Measurements from ENCODE around the gene PCF11.
"Not testable (repeated sequence)": the region's sequence is repeated elsewhere in the genome, so short reads cannot be mapped to it uniquely, and the experiment has no call there.

The PCF11 gene, protein sequence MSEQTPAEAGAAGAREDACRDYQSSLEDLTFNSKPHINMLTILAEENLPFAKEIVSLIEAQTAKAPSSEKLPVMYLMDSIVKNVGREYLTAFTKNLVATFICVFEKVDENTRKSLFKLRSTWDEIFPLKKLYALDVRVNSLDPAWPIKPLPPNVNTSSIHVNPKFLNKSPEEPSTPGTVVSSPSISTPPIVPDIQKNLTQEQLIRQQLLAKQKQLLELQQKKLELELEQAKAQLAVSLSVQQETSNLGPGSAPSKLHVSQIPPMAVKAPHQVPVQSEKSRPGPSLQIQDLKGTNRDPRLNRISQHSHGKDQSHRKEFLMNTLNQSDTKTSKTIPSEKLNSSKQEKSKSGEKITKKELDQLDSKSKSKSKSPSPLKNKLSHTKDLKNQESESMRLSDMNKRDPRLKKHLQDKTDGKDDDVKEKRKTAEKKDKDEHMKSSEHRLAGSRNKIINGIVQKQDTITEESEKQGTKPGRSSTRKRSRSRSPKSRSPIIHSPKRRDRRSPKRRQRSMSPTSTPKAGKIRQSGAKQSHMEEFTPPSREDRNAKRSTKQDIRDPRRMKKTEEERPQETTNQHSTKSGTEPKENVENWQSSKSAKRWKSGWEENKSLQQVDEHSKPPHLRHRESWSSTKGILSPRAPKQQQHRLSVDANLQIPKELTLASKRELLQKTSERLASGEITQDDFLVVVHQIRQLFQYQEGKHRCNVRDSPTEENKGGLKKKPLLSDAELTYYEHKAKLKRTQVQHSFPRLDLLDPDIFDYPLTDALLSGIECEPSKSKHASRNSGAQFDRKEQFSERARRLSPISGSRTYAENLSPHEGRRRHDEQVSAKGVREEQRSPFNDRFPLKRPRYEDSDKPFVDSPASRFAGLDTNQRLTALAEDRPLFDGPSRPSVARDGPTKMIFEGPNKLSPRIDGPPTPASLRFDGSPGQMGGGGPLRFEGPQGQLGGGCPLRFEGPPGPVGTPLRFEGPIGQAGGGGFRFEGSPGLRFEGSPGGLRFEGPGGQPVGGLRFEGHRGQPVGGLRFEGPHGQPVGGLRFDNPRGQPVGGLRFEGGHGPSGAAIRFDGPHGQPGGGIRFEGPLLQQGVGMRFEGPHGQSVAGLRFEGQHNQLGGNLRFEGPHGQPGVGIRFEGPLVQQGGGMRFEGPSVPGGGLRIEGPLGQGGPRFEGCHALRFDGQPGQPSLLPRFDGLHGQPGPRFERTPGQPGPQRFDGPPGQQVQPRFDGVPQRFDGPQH (N-terminal part only)

DNA sequence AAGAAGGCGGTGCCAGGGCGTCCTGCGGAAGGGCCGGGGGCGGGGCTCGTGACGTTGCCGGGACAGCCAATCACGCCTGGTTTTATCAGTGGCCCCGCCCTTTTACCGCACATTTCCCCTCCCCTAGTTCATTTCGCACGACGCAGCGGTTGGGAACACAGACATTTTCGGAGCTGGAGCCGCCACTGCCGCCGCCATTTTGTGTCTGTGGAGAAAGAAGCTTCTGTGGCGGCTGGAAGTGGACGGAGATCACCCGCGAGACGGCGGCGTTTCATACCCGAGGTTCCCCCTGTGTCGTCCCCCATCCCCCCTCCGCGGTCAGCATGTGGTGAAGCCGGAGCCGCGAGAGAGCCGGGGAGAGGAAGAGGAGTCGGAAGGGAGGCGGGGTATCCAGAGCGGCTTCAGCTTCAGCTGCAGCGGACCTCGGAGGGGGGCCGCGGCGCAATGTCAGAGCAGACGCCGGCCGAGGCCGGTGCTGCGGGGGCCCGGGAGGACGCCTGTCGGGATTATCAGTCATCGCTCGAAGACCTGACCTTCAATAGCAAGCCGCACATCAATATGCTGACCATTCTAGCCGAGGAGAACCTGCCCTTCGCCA is at the start of gene PCF11:
Gene PCF11, plus strand, starts transcription at position 136 of the 598 bp plus-strand sequence. Its CDS starts 309 bp downstream, at position 445.
- no peak for DNase-seq

GRCh38 chr11:83112886-83113285 is 44.0 kb upstream of the PCF11 start:
- no peak for DNase-seq

DNA sequence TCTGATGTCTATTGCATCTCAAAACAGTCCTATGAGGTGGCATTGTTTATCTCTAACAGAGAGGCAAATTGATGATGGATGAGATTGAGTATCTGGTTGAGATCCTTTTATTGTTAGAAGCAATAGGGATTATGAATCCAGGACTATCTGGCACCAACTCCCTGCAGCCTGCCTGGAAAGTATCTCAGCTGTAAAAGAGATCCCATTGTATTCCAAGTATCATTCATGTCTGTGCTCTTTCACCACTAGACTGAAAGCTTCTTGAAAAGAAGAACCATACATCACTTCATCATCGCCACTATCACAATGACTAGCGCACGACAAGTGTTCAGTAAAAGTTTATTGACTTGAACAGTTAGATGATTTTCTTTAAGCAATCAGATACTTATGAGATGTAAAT is 41.9 kb upstream of the PCF11 start:
- DNase-seq = no peak

GRCh38 chr11:83115551-83115950 is 41.4 kb upstream of the PCF11 start:
- no peak for DNase-seq

DNA sequence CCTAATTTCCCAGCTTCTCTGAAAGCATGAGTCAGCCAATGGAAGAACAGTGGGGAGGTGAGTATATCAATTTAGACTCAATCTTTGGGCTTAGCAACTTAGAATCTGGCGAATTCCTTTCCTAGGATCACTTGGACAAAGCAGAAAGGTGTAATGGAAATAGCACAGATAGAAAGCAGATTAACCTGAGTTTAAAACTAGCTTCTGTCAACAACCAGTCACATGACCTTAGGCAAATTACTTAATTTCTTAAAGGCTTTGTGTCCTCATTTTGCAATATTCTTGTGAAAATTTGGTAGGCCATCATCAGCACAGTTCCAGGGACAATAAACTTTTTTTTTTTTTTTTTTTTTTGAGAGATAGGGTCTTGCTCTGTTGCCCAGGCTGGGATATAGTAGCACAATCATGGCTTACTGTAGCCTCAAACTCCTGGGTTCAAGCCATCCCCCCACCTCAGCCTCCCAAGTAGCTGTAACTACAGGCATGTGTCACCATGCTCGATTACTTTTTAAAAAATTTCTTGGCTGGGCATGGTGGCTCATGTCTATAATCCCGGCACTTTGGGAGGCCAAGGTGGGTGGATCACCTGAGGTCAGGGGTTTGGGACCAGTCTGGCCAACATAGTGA is 40.8 kb upstream of the PCF11 start:
- DNase-seq = no peak

DNA sequence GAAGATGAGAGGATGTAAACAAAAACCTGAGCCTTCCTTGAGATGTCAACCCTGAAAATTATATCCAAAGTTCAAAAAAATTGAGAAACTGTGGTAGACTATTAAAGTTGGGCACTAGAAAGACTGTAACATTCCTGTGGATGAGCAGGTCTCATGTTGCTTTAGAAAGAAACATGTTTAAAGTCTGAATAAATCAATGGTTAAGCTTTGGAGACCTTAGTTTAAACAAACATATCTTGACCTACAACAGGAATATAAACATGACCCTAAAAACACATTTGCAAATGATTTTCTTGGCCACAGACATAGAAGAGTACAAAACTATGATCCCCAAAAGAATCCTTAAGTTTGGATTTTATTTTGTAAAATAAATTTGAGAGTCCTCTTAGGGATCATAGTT is 38.1 kb upstream of the PCF11 start:
- DNase-seq = no peak

GRCh38 chr11:83119216-83119615 is 37.7 kb upstream of the PCF11 start:
- no peak for DNase-seq

GRCh38 chr11:83120327-83120726 is 36.6 kb upstream of the PCF11 start:
- DNase-seq = no peak

GRCh38 chr11:83122050-83122449 is 34.9 kb upstream of the PCF11 start:
- DNase-seq = no peak

GRCh38 chr11:83122766-83123165 is 34.2 kb upstream of the PCF11 start:
- no peak for DNase-seq

- DNase-seq = no peak
Measured at GRCh38 chr11:83124636-83125424, 32.1 kb upstream of the PCF11 start.

- no peak for DNase-seq
Measured at GRCh38 chr11:83125577-83125976, 31.4 kb upstream of the PCF11 start.

DNA sequence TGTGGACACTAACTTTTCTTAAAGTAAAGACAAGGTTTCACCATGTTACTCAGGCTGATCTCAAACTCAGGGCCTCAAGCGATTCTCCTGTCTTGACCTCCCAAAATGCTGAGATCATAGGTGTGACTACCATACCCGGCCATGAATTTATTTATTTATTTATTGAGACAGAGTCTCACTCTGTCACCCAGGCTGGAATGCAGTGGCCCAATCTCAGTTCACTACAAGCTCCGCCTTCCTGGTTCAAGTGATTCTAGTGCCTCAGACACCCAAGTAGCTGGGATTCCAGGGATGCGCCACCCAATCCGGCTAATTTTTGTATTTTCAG is 29.7 kb upstream of the PCF11 start:
- no peak for DNase-seq

DNA sequence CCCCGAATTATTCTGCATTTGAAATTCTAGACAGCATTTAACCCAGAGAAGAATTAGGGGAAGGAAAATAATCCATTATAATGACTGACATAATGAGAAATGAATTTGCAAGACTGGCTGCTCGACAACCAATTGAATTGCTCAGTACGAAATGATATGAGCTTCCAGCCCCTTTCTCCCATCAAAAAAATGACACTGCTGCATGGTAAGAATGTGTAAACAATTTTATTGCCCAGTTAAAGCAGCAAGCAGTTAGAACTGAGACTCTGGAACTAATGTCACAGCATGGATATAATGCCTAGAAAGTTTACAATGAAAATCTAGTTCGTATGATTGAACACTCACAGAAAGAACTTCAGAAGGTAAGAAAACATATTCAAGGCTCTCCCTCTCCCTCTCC is 24.7 kb upstream of the PCF11 start:
- peak; percentile 63 for DNase-seq

DNA sequence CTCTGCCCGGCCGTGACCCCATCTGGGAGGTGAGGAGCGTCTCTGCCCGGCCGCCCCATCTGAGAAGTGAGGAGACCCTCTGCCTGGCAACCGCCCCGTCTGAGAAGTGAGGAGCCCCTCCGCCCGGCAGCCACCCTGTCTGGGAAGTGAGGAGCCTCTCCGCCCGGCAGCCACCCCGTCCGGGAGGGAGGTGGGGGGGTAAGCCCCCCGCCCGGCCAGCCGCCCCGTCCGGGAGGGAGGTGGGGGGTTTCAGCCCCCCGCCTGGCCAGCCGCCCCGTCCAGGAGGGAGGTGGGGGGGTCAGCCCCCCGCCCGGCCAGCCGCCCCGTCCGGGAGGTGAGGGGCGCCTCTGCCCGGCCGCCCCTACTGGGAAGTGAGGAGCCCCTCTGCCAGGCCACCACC is 23.7 kb upstream of the PCF11 start:
- DNase-seq = not testable (repeated sequence)

GRCh38 chr11:83139310-83139709 is 17.6 kb upstream of the PCF11 start:
- DNase-seq = no peak

GRCh38 chr11:83140691-83141455 is 16.1 kb upstream of the PCF11 start:
- no peak for DNase-seq

- DNase-seq = no peak
Measured at GRCh38 chr11:83147895-83148294, 9.0 kb upstream of the PCF11 start.

DNA sequence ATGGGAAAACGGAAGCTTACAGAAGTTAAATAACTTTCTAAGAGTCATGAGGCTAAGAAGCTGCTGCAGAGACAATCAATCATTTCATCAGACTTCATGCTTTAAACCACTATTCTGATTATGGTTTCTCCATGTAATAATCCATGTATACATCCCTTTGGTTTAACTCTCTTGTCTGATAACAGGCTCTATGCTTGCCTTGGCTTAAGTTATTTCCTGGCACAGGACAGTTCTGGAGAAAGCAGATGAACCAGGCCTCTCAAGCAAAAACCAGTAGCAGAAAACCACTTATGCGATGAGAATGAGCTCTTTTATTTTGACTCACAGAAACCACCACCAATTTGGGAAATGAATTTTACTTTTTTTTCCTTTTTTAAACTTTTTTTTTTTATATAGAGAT is 6.5 kb upstream of the PCF11 start:
- no peak for DNase-seq

GRCh38 chr11:83151274-83151977 is 5.5 kb upstream of the PCF11 start:
- peak; percentile 52 for DNase-seq

All from DMS53 (cell line).